Endothelial cell of umbilical vein (primary cell): Measurements from ENCODE around the gene RALGPS1.

ENCODE experiments used
- EZH2 ChIP-seq: IDR thresholded peaks from 2 replicates; pipeline ENCODE4 v1.6.1; 2012; ENCODE audit warnings: borderline replicate concordance, low read depth, mild to moderate bottlenecking, moderate library complexity, low read length, inconsistent platforms; ENCODE audit not compliant: severe bottlenecking
- FOS ChIP-seq: IDR thresholded peaks from 2 replicates; pipeline ENCODE4 v1.6.1; 2011; ENCODE audit warnings: mild to moderate bottlenecking, low read length, moderate library complexity, borderline replicate concordance; ENCODE audit not compliant: insufficient read depth
- GATA2 ChIP-seq: IDR thresholded peaks from 2 replicates; pipeline ENCODE4 v1.7.0; 2011; ENCODE audit warnings: low read depth, mild to moderate bottlenecking, moderate library complexity, mixed read lengths, low read length; ENCODE audit not compliant: insufficient read length, insufficient read depth
- JUN ChIP-seq: IDR thresholded peaks from 2 replicates; pipeline ENCODE4 v1.6.1; 2011; ENCODE audit warnings: borderline replicate concordance, low read depth; ENCODE audit not compliant: insufficient read length, insufficient read depth
- MYC ChIP-seq: IDR thresholded peaks from one replicate; pipeline ENCODE4 v1.6.1; 2011; ENCODE audit warnings: mild to moderate bottlenecking, low read depth, low read length
- POLR2A ChIP-seq: IDR thresholded peaks from 2 replicates; pipeline ENCODE4 v1.6.1; 2012; ENCODE audit warnings: low read depth, mild to moderate bottlenecking, control low read depth, low read length
- POLR2AphosphoS5 ChIP-seq: IDR thresholded peaks from 2 replicates; pipeline ENCODE4 v1.6.1; 2012; ENCODE audit warnings: low read depth, mild to moderate bottlenecking, control low read depth, low read length, moderate library complexity; ENCODE audit not compliant: insufficient read depth
- TF ChIP-seq, protein P1 (sequence below), 2 donors: IDR thresholded peaks; 1 replicate in 1 of 2; 2 replicates in 1 of 2; pipeline ENCODE4 v1.5.1; 2011; ENCODE audit warnings: low read length in 2 of 2, mild to moderate bottlenecking in 2 of 2, moderate library complexity in 2 of 2, control low read depth in 1 of 2, inconsistent platforms in 1 of 2, low read depth in 1 of 2; ENCODE audit not compliant: insufficient read depth in 1 of 2; ENCODE audit errors: extremely low read depth in 1 of 2
- TF ChIP-seq, protein P2 (sequence below): IDR thresholded peaks from 2 replicates; pipeline ENCODE4 v1.6.1; 2011; ENCODE audit not compliant: insufficient read depth, insufficient read length

DNA sequence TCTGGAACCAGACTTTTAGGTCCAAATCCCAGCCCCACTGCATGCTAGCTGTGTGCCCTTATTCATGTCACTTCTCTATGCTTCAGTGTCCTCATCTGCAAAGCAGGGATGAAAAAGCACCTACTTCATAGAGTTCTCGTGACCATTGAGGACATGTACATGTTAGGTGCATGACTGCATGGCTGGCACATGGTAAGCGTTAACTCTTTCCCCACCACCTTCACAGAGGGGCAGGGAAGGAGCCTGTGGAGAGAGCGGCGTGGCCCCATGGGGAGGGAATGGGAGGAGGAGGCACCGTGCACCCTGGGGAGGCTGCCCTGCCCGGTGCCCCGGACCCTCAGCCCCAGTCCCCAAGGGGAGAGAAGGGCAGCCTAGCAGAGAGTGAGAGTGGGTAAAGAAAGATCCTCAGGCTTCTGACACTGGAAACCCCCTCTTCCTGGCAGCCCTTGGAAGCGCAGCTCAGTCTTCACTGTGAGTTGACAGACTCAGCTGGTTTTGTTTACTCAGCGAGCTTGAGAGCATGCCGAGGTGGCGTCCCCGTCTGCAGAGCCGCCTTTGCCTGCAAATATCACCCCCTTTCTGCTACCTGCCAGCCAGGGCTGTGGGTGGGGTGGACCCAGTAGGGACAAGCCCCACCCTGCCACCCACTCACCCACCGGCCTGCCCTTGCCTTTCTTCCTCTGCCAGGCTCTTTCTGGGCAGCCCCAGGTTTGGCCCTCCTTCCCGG is 218.5 kb downstream of the RALGPS1 start:
- TF ChIP-seq, protein P1, sequence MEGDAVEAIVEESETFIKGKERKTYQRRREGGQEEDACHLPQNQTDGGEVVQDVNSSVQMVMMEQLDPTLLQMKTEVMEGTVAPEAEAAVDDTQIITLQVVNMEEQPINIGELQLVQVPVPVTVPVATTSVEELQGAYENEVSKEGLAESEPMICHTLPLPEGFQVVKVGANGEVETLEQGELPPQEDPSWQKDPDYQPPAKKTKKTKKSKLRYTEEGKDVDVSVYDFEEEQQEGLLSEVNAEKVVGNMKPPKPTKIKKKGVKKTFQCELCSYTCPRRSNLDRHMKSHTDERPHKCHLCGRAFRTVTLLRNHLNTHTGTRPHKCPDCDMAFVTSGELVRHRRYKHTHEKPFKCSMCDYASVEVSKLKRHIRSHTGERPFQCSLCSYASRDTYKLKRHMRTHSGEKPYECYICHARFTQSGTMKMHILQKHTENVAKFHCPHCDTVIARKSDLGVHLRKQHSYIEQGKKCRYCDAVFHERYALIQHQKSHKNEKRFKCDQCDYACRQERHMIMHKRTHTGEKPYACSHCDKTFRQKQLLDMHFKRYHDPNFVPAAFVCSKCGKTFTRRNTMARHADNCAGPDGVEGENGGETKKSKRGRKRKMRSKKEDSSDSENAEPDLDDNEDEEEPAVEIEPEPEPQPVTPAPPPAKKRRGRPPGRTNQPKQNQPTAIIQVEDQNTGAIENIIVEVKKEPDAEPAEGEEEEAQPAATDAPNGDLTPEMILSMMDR (IDR thresholded peaks at IDR 0.05; ENCODE audit: extremely low read depth in 1 of 2, insufficient read depth in 1 of 2, low read depth in 1 of 2, low read length in 2 of 2), result no peak
- TF ChIP-seq POLR2AphosphoS5, result no peak
- no peak for TF ChIP-seq EZH2
- TF ChIP-seq POLR2A, result no peak
- TF ChIP-seq GATA2, result no peak
- no peak for TF ChIP-seq MYC
- TF ChIP-seq, protein P2, sequence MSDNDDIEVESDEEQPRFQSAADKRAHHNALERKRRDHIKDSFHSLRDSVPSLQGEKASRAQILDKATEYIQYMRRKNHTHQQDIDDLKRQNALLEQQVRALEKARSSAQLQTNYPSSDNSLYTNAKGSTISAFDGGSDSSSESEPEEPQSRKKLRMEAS, result no peak
- TF ChIP-seq JUN, result no peak
- TF ChIP-seq FOS, result no peak
